NCI-H510A treated with DMSO at 0.1 percent for 48 hours (cell line): ENCODE results near the gene ARL2.

Source experiments
- DNase-seq: peaks from one replicate; lab custom pipeline; 2025; lab: John Stamatoyannopoulos, UW

ARL2 gene

DNA sequence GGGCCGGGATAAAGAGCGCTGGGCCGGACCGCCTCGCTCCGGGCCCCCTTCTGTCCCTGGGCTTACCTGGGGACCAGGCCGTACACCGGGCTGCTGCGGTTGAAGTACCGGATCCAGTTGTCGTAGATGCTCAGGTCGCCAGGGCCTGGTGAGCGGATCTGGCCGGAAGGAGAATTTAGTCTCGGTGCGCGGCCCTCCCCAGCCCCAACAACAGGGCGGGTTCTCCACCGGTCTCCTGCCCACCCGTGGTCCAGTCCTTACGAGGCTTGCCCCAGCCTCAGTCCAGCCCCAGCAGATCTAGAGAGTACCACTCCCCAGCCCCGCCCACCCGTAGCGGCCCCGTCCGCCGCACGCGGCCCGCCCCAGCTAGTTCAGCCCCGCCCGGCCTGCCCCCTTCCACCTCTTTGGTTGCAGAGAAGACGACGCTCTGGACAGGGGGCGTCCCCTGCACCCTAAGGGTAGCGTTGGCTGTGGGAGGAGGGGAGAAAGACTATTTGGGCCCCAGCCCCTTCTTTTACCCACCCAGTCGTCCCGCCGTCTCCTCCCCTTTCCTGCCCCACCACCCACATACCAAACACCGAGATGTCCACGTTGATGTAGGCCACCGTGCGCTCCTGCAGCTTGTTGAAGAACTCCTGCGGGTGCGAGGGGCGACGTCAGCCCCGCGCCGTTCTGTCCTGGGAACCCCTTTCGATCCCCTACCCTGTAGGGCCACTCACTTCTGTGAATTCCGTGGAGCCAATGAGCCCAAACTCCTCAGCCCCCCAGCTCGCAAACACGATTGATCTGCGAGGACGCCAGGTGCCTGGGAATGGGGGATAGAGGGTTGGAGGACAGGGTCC lies 33.8 kb downstream of the ARL2 start:
- no peak for DNase-seq

DNA sequence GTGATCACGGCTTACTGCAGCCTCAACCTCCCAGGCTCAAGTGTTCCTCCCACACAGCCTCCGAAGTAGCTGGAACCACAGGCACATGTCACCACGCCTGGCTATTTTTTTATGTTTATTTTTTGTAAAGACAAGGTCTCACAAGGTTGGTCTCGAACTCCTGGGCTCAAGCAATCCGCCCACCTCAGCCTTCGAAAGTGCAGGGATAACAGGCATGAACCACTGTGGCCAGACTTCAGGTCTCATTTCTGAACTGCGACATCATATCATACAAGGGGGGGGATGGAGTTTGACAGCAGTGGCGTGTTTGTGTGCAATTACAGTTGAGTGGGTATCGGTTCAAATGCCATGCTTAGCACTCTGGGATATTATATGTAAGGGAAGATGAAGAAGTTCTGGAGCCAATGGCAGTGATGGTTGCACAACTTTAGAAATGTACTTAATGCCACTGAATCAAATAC lies 37.5 kb downstream of the ARL2 start:
- no peak for DNase-seq

DNA sequence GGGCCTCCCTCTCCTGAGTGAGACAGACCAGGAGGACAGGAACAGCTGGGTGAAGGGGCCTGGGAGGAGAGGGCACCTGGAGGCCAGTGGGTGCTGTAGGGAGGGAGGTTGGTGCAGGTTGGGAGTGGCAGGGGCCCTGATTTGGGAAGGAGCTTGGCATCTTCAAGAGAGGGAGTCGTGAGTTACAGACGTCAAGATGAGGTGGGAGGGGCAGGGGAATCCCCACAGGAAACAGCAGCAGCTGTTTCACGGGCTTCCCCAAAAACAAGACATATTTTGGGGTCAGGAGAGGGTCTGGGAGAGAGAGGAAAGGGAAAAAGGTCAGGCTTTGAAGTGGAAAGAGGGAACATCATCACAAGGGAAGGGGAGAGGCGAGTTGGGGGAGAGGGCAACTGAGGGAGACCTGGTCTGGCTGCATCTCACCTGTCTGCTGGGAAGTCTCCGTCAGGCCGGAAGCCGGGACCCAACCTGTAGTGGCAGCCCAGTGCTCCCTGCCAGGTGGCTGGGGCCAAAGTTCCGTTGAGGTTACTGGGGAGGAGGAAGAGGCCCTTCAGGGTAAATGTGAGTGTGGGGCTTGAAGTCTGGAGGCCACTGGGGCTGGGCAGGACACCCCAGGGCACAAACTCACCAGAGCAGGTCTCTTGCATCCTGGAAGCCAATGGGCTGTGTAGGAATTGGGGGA lies 40.0 kb downstream of the ARL2 start:
- DNase-seq: no peak

DNA sequence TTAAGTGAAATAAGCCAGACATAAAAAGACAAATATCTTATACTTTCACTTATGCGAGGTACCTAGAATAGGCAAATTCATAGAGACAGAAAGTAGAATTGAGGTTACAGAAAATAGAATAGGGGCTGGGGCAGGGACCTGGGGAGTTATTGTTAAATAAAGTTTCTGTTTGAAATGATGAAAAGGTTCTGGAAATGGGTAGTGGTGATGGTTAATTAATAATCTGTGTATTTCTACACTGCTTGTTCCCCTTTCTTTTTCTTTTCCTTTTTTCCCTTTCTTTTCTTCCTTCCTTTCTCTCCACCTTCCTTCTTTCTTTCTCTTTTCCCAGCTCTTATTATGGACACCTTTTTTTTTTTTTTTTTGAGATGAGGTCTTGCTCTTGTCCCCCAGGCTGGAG lies 41.6 kb downstream of the ARL2 start:
- DNase-seq: no peak

DNA sequence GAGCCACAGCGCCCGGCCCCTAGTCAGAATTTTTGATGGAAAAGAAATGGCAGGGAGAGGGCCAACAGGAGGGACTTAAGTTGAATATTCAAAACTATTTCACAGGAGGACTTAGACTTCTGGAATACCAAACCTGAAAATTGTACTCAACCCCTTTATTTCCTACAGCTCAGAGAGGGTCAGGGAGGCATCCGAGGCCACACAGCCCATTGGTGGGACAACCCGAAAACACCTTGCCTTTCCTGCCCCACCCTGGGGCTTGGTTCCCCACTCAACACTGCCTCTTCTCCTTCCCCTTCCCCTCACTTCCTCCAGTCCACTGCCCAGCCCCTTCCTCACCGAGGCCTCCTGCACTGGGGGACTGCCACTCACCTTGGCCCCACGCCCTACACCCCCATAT lies 43.0 kb downstream of the ARL2 start:
- no peak for DNase-seq

DNA sequence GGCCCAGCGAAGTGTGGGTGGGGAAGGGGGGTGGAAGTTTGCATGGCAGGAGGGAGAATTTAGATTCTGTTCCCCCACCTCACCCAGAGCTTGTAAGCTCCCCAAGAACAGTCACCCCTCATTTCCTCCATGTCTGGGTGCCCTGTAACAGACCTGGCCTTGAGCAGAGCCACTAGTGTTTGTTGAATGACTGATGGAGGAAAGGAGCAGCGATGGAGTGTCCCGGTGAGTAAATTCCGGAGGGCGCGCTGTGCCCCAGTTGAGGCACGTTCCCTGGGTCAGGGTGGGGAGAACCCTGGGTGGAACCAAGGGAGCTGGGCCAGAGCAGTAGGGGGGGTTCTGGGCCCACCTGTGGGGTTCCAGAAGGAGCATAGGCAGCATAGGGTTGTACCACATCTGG lies 43.6 kb downstream of the ARL2 start:
- no peak for DNase-seq

DNA sequence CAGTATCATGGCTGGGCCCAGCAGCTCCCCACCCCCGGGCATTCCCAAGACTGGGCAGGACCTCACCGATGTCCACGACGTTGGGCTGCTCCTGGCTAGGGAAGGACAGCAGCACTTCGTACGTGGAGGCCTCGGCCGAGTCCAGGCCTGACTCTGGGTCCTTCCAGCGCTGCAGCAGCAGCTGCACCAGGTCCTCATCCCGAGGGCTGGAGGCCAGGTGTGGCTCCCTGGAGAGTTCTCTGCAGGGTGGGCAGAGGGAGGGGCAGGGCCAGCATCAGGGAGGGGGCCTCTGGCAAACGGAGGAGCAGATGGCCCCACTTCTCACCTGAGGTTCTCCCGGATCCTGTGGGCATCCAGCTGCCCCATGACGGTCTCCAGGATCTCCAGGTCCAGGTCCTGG lies 44.1 kb downstream of the ARL2 start:
- DNase-seq: no peak

DNA sequence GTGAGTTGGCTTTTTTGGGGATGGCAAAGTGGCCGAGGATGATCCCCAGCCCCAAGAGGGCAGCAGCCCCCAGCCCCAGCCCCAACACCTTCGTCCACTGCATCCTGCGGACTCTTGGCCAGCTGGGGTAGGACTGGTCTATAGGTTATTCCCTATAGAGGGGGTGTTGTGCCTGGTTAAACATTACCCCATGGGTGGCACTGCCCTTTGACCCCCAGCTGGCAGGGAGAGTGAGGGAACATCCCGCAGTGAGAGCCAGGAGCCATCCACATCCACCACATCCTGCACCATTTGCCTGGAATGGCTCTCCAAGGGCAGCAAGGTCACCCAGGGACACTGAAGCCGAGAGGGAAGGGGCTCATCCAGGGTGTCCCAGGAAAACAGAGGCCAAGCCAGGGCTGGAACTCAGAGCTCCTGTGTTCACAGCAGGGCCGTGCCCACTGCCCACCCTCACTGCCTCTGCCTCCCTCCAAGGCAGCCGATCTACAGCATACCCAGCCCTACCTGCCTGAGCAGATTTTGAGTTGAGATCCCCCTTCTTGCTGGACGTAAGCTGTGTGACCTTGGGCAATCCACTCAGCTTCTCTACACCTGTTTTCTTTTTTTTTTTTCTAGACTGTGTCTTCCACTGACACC lies 44.6 kb downstream of the ARL2 start, which contains the start of gene NAALADL1:
Gene NAALADL1, minus strand, starts transcription at position 135 of the 636 bp plus-strand sequence. Its CDS starts 32 bp downstream, at position 103.
- no peak for DNase-seq

DNA sequence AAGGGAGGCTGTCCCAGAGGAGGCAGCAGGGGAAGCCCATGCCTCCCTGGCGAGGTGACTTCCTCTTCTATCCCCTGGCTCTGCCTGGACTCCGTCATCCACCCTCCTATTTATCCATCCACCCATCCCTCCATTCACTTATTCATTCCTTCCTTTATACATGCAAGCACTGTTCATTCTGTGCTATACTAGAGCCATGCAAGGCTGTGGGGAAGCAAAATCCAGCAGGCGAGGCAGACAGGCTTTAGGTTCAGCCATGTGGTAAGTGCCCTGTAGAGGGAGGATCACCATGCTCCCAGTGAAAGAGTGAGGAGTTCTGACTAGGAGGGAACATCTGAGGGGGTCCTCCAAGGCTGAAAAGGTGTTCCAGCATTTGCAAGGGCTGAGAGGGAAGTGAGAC lies 45.6 kb downstream of the ARL2 start:
- DNase-seq: no peak

DNA sequence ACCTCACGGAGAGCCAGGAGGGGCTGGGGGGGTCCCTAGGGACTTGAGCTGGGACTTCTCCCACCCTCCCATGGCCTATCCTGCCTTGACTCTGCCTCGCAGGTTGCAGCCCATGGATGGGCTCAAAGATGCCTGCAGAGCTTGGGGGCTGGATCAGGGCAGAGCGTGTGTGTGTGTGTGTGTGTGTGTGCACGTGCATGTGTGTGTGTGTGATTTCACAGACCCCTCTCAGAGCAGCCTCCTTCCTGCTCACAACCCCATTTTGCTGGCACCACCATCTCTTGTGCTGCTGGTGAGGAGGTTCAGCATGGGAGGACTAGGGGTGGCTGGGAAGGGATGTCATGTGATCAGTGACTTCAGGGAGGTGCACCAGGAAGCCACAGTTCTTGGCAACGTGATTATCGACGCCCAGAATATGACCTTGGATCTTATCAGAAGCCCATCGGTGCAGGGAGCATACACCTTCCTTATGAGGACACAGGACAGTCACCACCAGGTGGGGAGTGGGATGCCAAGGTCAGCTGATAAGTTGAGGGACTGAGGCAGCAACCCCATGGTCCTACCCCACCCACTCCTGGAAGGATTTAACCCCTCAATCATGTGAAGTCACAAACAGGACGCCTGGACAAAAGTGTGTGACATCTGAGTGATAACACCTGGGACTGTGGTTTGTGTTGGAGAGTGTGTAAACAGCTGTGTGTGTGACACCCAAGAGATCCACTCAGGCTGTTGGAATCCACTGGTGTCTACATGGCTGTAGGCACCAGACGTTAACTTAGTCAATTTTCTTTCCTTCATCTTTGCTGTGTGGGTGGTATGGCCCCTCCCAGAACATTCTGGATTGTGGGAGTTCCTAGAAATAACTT lies 46.2 kb downstream of the ARL2 start:
- no peak for DNase-seq

DNA sequence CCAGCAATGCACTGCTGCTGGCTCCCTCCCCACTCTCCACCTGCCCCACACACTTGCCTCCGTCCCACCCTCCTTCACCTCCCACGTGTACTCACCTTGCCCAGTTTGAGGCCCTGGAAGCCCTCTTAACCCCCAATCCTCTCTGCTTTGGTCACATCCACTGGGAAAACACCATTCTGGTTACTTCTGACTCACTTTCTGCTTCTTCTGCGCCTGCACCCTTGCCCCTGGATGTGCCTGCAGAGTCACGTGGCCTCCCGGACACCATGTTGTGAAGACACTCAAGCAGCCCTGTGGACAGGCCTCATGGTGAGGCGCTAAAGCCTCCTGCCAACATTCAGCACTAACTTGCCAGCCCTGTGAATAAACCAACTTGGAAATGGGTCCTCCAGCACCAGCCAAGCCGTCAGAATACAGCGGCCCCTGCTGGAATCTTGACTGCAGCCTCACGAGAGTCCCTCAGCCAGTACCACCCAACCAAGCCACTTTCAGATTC lies 47.0 kb downstream of the ARL2 start:
- no peak for DNase-seq

DNA sequence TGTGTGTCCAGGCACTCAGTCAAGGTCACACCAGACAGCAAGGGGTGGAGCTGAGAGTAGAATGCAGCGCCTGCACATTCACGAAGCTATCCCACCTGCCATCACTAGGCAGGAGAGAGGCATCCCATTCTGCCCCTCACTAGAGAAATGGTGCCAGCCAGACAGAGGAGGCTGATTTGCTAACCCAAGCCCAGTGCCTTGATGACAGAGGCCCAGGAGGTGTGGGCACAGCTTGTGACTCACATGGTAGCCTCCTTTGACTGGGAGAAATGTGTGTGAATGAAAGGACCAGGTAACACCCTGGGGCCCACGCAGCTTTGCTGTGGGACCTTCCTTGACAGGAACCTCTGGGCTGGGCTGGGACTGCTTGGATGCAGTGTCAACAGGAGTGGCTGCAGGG lies 49.6 kb downstream of the ARL2 start:
- no peak for DNase-seq

DNA sequence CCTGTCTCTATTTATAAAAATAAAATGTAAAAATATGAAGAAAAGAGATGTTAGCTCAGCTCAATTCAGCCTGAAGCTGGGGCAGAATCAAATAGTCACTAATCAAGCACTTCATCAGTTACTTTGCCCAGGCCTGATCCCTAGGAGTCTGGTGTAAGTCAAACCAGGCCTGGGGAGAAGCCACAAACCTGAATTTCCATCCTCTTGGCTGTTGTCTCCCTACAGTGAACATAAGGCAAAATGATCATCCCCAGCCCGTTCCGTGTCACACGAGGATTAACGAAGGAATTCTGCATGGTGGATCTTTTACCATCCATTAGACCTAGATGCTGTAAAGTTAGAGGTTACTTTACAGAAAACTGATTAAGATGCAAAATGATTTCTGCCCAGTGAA lies 50.9 kb downstream of the ARL2 start:
- DNase-seq: no peak

DNA sequence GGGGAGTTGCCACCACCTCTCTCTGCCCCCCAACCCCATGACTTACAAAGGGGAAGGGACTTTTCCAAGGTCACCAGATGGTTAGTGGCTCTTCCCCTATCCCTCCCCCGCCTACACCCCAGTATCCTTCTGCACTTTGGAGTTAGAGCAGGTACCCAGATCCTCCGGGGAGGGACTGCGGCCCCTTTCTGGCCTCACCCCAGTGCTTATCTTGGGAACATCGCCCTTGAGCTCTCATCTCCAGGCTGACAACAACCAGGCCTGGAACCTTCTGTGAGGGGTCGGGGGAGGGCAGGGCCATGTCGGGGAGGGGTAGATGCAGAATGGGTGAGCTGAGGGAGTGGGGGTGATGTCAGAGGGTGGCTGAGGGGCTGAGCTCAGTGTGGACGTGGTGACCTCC lies 51.9 kb downstream of the ARL2 start:
- no peak for DNase-seq

DNA sequence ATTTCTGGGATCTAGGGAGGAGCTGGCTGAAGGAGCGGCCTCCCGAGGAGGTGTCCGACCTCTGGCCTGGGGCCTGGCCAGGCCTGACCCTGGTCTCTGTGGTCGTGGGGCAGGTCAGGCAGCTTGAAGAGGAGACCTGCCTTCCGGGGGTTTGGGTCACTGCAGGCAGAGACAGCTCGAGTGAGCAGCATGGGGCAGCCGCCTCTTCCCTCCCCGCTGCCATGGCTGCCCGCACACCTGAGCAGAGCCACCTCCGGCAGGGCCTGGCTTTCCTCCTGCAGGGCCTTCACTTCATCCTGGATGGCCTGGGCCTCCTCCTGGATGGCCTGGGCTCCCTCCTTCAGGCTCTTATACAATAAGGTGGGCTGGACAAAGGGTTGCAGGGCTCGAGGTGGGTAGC lies 52.4 kb downstream of the ARL2 start:
- no peak for DNase-seq

DNA sequence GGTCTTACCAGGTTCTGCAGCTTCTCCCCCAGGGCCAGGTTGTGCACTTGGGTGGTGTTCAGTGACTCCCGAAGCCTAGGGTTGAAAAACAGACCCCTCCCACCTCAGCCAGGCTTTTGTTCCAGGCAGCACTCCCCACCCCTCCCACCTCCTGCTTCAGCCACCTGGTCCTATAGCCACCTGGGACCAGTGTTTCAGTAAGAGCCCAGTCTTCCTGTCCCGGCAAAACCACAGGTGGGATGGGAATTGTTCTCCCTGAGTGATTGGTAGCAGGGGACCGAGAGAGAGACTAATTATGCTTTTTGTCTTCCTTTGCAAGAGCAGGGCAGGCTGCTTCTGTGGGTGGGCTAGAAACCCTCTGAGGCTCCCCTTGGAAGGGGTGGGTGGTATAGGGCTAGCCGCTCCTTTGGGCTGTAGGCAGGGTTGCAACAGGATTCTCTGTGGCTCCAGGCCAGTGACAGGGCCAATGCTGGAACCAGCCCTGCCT lies 52.9 kb downstream of the ARL2 start:
- peak; percentile 55 for DNase-seq

DNA sequence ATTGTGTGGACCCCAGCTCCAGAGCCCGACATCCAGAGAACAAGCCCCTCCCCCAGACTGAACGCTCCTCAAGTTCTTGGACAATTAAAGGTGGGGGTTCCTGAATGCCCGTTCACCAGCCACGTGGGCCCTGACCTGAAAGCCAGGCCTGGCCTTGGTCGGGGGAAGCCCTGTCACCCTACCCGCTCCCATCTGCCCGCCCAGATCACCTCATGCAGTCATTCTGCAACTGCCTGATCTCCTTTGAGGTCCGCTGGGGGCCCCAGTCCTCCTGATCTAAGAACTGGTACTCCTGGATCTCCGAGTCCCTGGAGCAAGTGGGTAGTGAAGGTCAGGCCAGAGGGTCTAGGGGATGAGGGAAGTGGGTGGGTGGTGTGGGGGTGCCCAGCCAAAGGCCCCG lies 53.5 kb downstream of the ARL2 start:
- DNase-seq: no peak

DNA sequence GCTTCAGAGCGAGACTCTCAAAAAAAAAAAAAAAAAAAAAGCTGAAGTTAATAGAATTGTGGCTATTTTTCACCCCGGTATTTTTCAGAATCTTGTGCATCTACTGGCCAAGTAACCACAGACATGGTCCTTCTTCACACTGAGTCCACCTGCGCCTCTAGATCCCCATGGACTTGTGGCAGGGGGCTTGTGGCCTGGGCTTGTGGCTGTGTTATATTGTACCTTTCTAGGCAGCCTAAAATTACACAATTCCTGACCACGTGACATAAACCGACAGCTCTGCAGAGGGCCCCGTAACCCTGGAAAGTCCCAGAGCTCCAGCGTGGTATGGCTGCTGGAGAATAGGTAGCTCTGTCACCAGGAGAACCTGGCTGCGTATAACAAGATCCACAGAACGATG lies 55.3 kb downstream of the ARL2 start:
- no peak for DNase-seq
